ENCODE measurements around the gene NAA10. TPM values are rescaled to one million over a fixed set of nuclear protein-coding genes. Genes with fewer than 3 reads are reported as not detected.

NAA10 gene
- total RNA-seq, 1 donor from 2014 or later = 127 TPM

- H3K27me3 Mint-ChIP-seq (ENCODE audit: low read depth) = no peaks in the 10 kb centered on the region
- peaks cover 14% of the 10 kb centered on the region for H3K4me1 Mint-ChIP-seq (ENCODE audit: low read depth)
- no peak for DNase-seq (ENCODE audit: low spot score)
- H3K4me3 Mint-ChIP-seq (ENCODE audit: low read depth) = no peak overlapping the region
- H3K27ac Mint-ChIP-seq = no peak overlapping the region
- no peaks in the 10 kb centered on the region for H3K9me3 Mint-ChIP-seq
- intact Hi-C loops (cut with micrococcal nuclease) = loop anchor here (10.0 kb wide), 2 partner anchors 156 to 454 kb away; partner anchors contain the start of genes EMD, FLNA and PLXNB3
- H3K36me3 Mint-ChIP-seq (ENCODE audit: low read depth) = peaks cover 59% of the 10 kb centered on the region
These were observed 14.3 kb downstream of the NAA10 start for GRCh38 chrX:153920546-153920945.

GRCh38 chrX:153919281-153919680 lies 15.6 kb downstream of the NAA10 start:
- Mint-ChIP-seq H3K4me3 (ENCODE audit: low read depth) (no peak overlapping the region), H3K27me3 (ENCODE audit: low read depth) (no peaks in the 10 kb centered on the region), H3K27ac (no peak overlapping the region), H3K4me1 (ENCODE audit: low read depth) (peaks cover 12% of the 10 kb centered on the region), H3K9me3 (no peaks in the 10 kb centered on the region), H3K36me3 (ENCODE audit: low read depth) (peaks cover 54% of the 10 kb centered on the region)
- no peak for DNase-seq (ENCODE audit: low spot score)
- intact Hi-C loops (cut with micrococcal nuclease) = no loop called here

GRCh38 chrX:153917869-153918268 lies 17.0 kb downstream of the NAA10 start:
- DNase-seq (ENCODE audit: low spot score) = no peak
- no peaks in the 10 kb centered on the region for H3K27me3 Mint-ChIP-seq (ENCODE audit: low read depth)
- H3K36me3 Mint-ChIP-seq (ENCODE audit: low read depth) = peaks cover 44% of the 10 kb centered on the region
- intact Hi-C loops (cut with micrococcal nuclease) = no loop called here
- no peaks in the 10 kb centered on the region for H3K9me3 Mint-ChIP-seq
- no peak overlapping the region for H3K4me3 Mint-ChIP-seq (ENCODE audit: low read depth)
- no peak overlapping the region for H3K27ac Mint-ChIP-seq
- peaks cover 4% of the 10 kb centered on the region for H3K4me1 Mint-ChIP-seq (ENCODE audit: low read depth)

GRCh38 chrX:153913701-153914100 lies 21.1 kb downstream of the NAA10 start:
- no peak for DNase-seq (ENCODE audit: low spot score)
- H3K4me1 Mint-ChIP-seq (ENCODE audit: low read depth) = no peaks in the 10 kb centered on the region
- H3K4me3 Mint-ChIP-seq (ENCODE audit: low read depth) = no peak overlapping the region
- no peaks in the 10 kb centered on the region for H3K9me3 Mint-ChIP-seq
- intact Hi-C loops (cut with micrococcal nuclease) = no loop called here
- H3K27ac Mint-ChIP-seq = no peak overlapping the region
- H3K36me3 Mint-ChIP-seq (ENCODE audit: low read depth) = peaks cover 34% of the 10 kb centered on the region
- no peaks in the 10 kb centered on the region for H3K27me3 Mint-ChIP-seq (ENCODE audit: low read depth)

- no peaks in the 10 kb centered on the region for H3K9me3 Mint-ChIP-seq
- no peak for DNase-seq (ENCODE audit: low spot score)
- H3K27ac Mint-ChIP-seq = no peak overlapping the region
- H3K4me3 Mint-ChIP-seq (ENCODE audit: low read depth) = no peak overlapping the region
- intact Hi-C loops (cut with micrococcal nuclease) = no loop called here
- H3K27me3 Mint-ChIP-seq (ENCODE audit: low read depth) = no peaks in the 10 kb centered on the region
- H3K36me3 Mint-ChIP-seq (ENCODE audit: low read depth) = peaks cover 29% of the 10 kb centered on the region
- no peaks in the 10 kb centered on the region for H3K4me1 Mint-ChIP-seq (ENCODE audit: low read depth)
These were observed 21.6 kb downstream of the NAA10 start for GRCh38 chrX:153913211-153913610.

GRCh38 chrX:153911798-153912197 lies 23.0 kb downstream of the NAA10 start:
- no peaks in the 10 kb centered on the region for H3K4me1 Mint-ChIP-seq (ENCODE audit: low read depth)
- H3K27me3 Mint-ChIP-seq (ENCODE audit: low read depth) = no peaks in the 10 kb centered on the region
- H3K27ac Mint-ChIP-seq = no peak overlapping the region
- H3K36me3 Mint-ChIP-seq (ENCODE audit: low read depth) = peaks cover 21% of the 10 kb centered on the region
- H3K4me3 Mint-ChIP-seq (ENCODE audit: low read depth) = no peak overlapping the region
- intact Hi-C loops (cut with micrococcal nuclease) = no loop called here
- H3K9me3 Mint-ChIP-seq = no peaks in the 10 kb centered on the region
- DNase-seq (ENCODE audit: low spot score) = no peak

- Mint-ChIP-seq H3K4me1 (ENCODE audit: low read depth) (no peaks in the 10 kb centered on the region), H3K27ac (no peak overlapping the region), H3K9me3 (no peaks in the 10 kb centered on the region), H3K36me3 (ENCODE audit: low read depth) (peaks cover 10% of the 10 kb centered on the region), H3K27me3 (ENCODE audit: low read depth) (no peaks in the 10 kb centered on the region), H3K4me3 (ENCODE audit: low read depth) (no peak overlapping the region)
- intact Hi-C loops (cut with micrococcal nuclease) = no loop called here
- DNase-seq (ENCODE audit: low spot score) = no peak
These were observed 24.4 kb downstream of the NAA10 start for GRCh38 chrX:153910446-153910845.

GRCh38 chrX:153909980-153910360 lies 24.9 kb downstream of the NAA10 start:
- Mint-ChIP-seq H3K9me3 (no peaks in the 10 kb centered on the region), H3K4me1 (ENCODE audit: low read depth) (no peaks in the 10 kb centered on the region), H3K27me3 (ENCODE audit: low read depth) (no peaks in the 10 kb centered on the region), H3K4me3 (ENCODE audit: low read depth) (no peak overlapping the region), H3K36me3 (ENCODE audit: low read depth) (peaks cover 10% of the 10 kb centered on the region), H3K27ac (no peak overlapping the region)
- intact Hi-C loops (cut with micrococcal nuclease) = no loop called here
- no peak for DNase-seq (ENCODE audit: low spot score)

- Mint-ChIP-seq H3K9me3 (no peaks in the 10 kb centered on the region), H3K4me3 (ENCODE audit: low read depth) (no peak overlapping the region), H3K27me3 (ENCODE audit: low read depth) (no peaks in the 10 kb centered on the region), H3K27ac (no peak overlapping the region), H3K4me1 (ENCODE audit: low read depth) (no peaks in the 10 kb centered on the region), H3K36me3 (ENCODE audit: low read depth) (peaks cover 10% of the 10 kb centered on the region)
- intact Hi-C loops (cut with micrococcal nuclease) = no loop called here
- DNase-seq (ENCODE audit: low spot score) = no peak
These were observed 25.5 kb downstream of the NAA10 start for GRCh38 chrX:153909024-153909979.

- peaks cover 10% of the 10 kb centered on the region for H3K36me3 Mint-ChIP-seq (ENCODE audit: low read depth)
- H3K9me3 Mint-ChIP-seq = no peaks in the 10 kb centered on the region
- intact Hi-C loops (cut with micrococcal nuclease) = no loop called here
- H3K4me3 Mint-ChIP-seq (ENCODE audit: low read depth) = no peak overlapping the region
- H3K27me3 Mint-ChIP-seq (ENCODE audit: low read depth) = no peaks in the 10 kb centered on the region
- no peak for DNase-seq (ENCODE audit: low spot score)
- H3K27ac Mint-ChIP-seq = no peak overlapping the region
- peaks cover 6% of the 10 kb centered on the region for H3K4me1 Mint-ChIP-seq (ENCODE audit: low read depth)
These were observed 26.5 kb downstream of the NAA10 start for GRCh38 chrX:153908219-153908860.

GRCh38 chrX:153907456-153907855 lies 27.4 kb downstream of the NAA10 start:
- H3K9me3 Mint-ChIP-seq = no peaks in the 10 kb centered on the region
- intact Hi-C loops (cut with micrococcal nuclease) = no loop called here
- H3K27me3 Mint-ChIP-seq (ENCODE audit: low read depth) = no peaks in the 10 kb centered on the region
- peaks cover 10% of the 10 kb centered on the region for H3K4me1 Mint-ChIP-seq (ENCODE audit: low read depth)
- no peak for DNase-seq (ENCODE audit: low spot score)
- no peak overlapping the region for H3K27ac Mint-ChIP-seq
- no peak overlapping the region for H3K4me3 Mint-ChIP-seq (ENCODE audit: low read depth)
- H3K36me3 Mint-ChIP-seq (ENCODE audit: low read depth) = peaks cover 10% of the 10 kb centered on the region

- H3K27me3 Mint-ChIP-seq (ENCODE audit: low read depth) = no peaks in the 10 kb centered on the region
- H3K4me1 Mint-ChIP-seq (ENCODE audit: low read depth) = peaks cover 18% of the 10 kb centered on the region
- H3K9me3 Mint-ChIP-seq = no peaks in the 10 kb centered on the region
- no peak overlapping the region for H3K4me3 Mint-ChIP-seq (ENCODE audit: low read depth)
- intact Hi-C loops (cut with micrococcal nuclease) = no loop called here
- no peak overlapping the region for H3K27ac Mint-ChIP-seq
- no peak for DNase-seq (ENCODE audit: low spot score)
- peaks cover 2% of the 10 kb centered on the region for H3K36me3 Mint-ChIP-seq (ENCODE audit: low read depth)
These were observed 28.5 kb downstream of the NAA10 start for GRCh38 chrX:153906126-153906917.
